GM21529 (cell line): ENCODE measurements around the gene RASA2.

Experiments used
- ATAC-seq: cut with Tn5 transposase; IDR thresholded peaks from one replicate; pipeline ENCODE4 v1.9.1; 2021; ENCODE audit not compliant: unreplicated experiment

The RASA2 gene

DNA sequence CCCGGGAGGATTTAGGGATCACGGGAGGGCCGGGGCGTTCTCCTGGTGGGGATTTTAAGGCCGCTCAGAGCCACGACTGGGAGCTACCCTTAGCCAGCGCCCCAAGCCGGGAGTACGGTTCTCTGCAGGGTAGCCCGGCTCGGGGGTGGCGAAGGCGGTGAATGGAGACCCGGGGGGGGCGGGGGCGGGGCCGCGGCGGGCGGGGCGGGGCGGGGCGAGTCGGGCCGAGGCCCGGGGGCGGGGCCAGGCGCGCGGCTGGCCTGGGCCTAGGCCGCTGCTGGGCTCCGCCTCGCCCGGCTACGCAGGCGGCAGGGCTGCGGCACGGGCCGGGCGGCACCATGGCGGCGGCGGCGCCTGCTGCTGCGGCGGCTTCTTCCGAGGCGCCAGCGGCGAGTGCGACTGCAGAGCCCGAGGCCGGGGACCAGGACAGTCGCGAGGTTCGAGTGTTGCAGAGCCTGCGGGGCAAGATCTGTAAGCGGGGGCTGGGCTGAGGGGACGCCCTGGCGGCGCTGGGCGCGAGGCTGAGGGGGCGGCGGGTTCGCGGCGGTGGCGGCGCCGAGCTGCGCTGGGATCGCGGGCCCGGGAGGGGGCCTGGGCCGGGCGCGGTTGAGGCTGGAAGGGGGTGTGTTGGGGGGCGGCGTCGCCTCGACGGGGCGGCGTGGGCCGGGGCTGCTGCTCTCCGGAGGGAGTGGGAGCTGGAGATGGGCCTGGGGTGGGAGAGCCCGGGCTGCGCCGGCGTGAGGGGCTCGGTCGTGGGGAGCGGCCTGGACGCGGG is at the start of gene RASA2:
RASA2 (plus strand) TSS at position 282 of the 775 bp plus-strand sequence; CDS start at position 339, 57 bp downstream.
- ATAC-seq = peak; percentile 63

GRCh38 chr3:141439589-141439988 is 47.2 kb upstream of the RASA2 start:
- no peak for ATAC-seq

- no peak for ATAC-seq
Observed at GRCh38 chr3:141440942-141441341, 45.9 kb upstream of the RASA2 start.

DNA sequence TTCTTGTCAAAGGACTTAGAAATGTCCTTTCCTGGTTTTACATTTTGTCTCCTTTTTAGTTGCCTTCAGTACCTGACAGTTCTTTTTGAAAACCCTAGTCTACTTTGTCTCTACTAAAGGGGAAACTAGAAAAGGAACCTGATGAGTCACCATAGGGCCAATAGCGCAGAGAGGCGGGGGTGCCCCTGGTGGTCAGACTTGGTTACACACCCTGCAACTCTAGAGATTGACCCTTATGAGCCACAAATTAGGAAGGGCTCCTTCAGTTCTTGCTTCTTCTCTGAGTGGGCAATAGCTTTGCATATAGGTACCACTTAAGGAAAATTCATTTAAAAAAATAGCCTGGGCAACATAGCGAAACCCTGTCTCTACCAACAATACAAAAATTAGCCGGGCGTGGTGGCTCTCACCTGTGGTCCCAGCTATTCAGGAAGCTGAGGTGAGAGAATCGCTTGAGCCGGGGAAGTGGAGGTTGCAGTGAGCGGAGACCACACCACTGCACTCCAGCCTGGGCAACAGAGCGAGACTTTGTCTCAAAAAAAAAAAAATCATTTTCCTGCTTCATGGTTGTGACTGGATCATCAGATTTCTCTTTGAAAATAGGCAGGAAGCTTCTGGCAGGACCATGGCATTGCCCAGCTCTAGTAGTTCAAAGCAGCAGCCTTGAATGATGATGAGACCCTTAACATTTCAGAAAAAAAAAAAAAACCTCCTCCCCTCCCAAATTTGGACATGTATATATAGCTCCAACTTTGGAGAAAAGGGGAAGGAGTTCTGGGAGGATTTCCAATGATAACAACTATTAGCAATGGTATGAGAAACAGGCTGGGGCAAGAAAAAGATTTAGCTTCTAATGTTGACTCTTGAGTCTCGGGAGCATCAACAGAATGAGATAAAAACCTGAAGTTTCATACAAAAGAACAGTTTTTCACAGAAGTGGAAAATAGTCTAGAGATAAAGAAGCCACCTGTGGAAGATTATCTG is 45.2 kb upstream of the RASA2 start:
- ATAC-seq = peak; percentile 95

DNA sequence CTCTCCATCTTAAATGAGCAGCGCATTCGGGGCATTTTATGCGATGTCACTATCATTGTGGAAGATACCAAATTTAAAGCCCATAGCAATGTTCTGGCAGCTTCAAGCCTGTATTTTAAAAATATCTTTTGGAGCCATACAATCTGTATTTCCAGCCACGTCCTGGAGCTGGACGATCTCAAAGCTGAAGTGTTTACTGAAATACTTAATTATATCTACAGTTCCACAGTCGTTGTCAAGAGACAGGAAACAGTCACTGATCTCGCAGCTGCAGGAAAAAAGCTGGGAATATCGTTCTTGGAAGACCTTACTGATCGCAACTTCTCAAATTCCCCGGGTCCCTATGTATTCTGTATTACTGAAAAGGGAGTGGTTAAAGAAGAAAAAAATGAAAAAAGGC is 44.4 kb upstream of the RASA2 start:
- ATAC-seq = no peak

- ATAC-seq = no peak
Observed at GRCh38 chr3:141442914-141443313, 43.9 kb upstream of the RASA2 start.

DNA sequence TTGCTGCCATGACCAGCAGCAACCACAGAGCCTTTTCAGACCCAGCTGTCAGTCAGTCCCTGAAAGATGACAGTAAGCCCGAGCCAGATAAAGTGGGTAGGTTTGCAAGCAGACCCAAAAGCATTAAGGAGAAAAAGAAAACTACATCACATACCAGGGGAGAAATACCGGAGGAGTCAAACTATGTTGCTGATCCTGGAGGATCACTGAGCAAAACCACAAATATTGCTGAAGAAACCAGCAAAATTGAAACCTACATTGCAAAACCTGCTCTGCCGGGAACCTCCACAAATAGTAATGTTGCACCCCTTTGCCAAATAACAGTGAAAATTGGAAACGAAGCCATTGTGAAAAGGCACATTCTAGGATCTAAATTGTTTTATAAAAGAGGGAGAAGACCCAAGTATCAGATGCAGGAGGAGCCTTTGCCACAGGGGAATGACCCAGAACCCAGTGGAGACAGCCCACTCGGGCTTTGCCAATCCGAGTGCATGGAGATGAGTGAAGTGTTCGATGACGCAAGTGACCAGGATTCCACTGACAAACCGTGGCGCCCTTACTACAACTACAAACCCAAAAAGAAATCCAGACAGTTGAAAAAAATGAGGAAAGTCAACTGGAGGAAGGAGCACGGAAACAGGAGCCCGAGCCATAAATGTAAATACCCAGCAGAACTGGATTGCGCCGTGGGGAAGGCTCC is 42.1 kb upstream of the RASA2 start:
- ATAC-seq = no peak

DNA sequence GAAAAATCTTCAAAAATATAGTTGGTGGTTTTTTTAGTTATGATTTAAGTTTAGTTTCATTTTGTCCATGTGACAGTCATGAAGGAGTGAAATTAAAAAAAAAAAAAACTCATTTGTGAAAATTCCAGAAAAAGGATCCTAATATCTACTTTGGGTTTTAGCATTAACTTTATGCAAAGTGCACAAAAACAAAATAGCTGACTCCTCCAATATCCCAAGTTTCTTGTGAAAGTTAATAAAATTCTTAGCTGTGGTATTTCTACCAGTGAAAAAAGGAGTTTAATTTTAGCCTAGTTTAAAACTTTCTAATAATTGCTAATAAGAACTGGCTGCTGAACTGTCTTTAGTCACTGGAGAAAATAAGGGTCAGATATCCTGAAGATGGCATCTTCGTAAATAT is 40.8 kb upstream of the RASA2 start:
- no peak for ATAC-seq

DNA sequence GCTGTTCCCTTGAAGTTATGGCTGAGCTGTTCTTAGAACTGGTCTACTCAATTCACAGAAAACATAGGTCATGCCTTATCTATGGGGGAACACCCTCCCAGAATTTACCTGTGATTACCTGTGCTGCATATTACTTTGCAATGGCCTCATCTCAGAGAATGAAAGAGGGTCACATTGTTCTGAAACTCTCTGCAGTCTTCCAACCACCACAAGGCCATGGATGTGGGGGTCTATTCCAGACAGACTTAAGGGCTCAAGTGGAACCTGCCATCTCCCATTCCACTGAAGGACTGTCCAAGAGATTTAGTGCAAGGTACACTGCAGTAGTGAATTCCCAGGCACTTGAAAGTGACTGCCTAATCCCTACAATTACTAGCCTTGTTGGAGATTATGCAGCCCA is 40.1 kb upstream of the RASA2 start:
- no peak for ATAC-seq

DNA sequence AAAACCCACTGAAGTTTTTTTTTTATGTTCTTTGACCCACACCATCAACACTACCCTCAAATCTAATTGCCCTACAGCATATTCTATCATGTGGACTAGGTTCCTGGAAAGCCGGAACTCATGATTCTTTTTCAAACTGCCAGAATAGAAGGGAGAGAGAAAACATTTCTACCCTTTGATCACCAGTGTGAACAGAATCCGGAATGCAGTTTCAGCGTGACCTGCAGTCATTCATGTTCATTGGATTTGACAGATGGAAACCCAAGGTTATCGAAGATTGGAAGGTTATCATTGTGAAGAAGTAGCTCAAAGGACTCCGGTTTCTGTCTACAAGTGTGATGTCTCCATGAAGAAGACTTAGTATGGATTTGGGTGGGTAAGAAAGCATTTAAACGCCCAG is 39.4 kb upstream of the RASA2 start:
- no peak for ATAC-seq

GRCh38 chr3:141448606-141449220 is 38.1 kb upstream of the RASA2 start:
- ATAC-seq = no peak

DNA sequence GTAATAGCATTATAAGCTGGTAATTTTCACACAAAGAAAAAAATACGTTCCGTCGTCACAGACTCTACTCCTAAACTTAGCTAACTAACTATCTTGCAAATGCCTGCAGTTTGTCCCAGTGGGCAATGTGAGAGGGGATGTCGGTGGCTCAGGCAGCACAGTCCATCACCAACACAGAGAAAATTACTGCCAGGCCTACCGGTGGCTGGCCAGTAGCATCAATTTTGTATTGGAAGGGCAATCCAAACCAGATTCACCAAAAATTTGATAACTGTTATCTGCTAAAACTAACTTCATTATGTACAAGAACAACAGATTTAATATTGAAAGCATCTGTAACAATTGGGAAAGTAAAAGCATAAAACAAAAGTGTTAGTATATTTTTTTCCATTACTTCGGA is 37.4 kb upstream of the RASA2 start:
- ATAC-seq = no peak

DNA sequence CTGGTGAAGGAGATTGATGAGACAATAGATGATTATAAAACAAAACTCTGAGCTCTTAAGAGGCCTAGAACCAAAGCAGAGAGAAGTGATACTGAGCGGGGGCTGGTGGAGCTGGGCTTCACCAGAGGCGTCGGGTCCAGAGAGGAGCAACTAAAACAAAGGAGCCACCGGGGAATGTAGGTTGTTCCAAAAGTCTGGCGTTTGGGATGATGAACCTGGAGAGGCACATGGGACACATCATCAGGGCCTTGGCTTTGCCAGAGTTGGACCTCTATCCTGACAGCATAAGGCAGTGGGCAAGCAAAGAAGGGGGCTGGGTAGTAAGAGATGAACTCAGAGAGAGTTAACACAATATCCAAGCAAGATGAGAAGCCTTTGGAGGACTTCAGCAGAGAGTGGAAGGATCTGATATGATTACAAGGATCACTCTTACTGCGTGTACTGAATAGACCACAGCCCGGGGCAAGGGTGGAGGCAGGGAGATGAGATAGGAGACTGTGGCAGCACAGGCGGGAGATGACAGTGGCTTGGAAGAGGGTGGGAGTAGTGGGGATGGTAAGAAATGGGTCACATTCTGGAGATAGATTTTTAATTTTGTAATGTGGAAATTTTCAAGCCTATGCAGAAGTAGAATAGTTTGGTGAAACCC is 36.0 kb upstream of the RASA2 start:
- ATAC-seq = no peak

DNA sequence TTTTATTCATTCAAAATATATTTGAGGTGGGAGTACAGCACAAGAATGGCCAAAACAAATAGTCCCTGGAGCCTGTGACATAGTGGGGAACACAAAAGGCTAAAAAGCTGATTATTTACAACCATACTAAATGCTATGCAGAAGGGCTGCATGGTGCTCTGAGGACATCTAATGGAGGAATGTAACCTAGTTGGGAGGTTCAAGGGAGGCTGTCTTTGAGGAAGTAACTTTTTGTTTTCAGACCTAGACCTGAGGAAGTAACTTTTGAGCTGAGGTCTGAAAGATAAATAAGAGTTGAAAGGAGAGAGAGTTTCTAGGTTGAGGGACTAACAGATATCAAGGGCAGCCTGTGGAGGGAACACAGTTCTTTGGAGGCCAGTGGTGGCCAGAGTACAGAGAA is 34.8 kb upstream of the RASA2 start:
- ATAC-seq = peak; percentile 77

- ATAC-seq = no peak
Observed at GRCh38 chr3:141452773-141453172, 34.1 kb upstream of the RASA2 start.

- no peak for ATAC-seq
Observed at GRCh38 chr3:141454054-141454453, 32.8 kb upstream of the RASA2 start.

DNA sequence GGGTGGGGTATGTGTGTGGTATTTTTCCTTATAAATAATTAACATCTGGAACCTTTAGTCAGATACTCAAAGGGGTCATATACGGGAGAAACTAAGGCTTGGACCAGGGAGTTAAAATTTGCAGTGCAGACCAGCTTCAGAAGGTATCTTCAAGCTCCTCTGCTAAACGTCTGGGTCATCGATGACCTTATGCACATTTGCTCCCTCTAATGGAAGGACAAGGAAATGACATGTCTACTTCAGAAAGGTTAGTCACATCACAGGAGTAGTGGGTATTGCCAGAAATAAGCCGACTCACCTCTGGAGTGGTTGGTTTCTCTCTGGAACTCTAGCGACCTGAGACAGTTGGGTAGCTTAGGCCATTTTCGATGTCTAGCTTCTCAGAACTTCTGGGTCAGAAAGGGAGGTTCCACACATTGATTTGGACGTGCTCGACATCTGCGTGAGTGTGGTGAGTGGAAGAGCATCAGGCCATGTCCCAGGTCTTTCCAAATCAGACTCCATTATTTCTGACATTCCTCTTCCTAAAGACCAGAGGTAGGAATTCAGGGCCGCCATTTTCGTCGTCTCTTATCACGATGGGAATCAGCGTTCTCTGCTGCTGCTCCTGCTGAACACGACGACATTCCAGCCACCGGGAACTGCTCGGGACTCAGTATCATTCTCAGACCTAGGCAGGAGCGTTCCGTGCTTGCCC is 31.8 kb upstream of the RASA2 start:
- ATAC-seq = peak; percentile 44

DNA sequence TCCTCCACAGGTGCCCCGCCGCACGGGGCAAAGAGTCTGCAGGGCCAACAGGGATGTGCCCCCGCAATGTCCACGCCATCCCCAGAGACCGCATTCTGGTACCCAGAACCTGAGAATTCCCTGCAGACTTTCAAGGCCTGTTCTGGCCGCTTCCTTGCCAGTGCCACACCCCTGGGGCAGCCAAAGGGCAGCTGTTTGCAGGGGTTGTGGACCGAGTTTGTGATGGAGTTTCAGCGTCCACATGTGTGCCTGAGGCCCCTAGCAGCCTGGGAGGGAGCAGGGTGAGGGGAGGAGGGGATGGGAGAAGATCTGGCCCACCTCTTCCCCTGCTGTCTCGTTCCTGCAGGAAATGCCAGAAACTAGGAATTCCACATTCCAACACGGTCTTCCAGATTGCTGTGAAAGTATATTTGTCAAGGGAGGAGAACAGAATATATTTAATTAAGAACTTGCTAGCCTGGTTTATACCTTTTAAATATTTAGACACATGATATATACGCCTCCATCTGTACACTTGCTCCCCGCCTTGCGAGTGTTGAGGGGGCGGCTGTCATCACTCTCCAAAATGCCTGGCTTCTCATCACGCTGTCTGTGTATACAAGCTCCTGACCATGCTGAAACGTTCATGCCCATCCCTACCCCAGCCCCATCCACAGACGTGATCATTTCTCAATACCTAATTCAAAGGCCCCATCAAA is 31.1 kb upstream of the RASA2 start:
- no peak for ATAC-seq

- ATAC-seq = no peak
Observed at GRCh38 chr3:141456301-141456625, 30.6 kb upstream of the RASA2 start.
